ENCODE measurements around the gene NYAP1.

NYAP1 gene

GRCh38 chr7:100457033-100457432, 26.7 kb upstream of the NYAP1 start:
- no peak for DNase-seq (ENCODE audit: low read depth)

GRCh38 chr7:100464210-100464660, 19.5 kb upstream of the NYAP1 start, which contains the start of gene SPACDR:
TSS of gene SPACDR (minus strand) at chr7:100464260. CDS start at chr7:100464025, 235 bp downstream.
- DNase-seq (ENCODE audit: low read depth): no peak

GRCh38 chr7:100464791-100465190, 18.9 kb upstream of the NYAP1 start:
- no peak for DNase-seq (ENCODE audit: low read depth)

- DNase-seq (ENCODE audit: low read depth): no peak
Measured at GRCh38 chr7:100465299-100465698, 18.4 kb upstream of the NYAP1 start.

- no peak for DNase-seq (ENCODE audit: low read depth)
Measured at GRCh38 chr7:100465702-100466311, 17.9 kb upstream of the NYAP1 start.

GRCh38 chr7:100466653-100467605, 16.8 kb upstream of the NYAP1 start:
- DNase-seq (ENCODE audit: low read depth): no peak

- no peak for DNase-seq (ENCODE audit: low read depth)
Measured at GRCh38 chr7:100467638-100468373, 15.9 kb upstream of the NYAP1 start.

- DNase-seq (ENCODE audit: low read depth): peak; percentile 73
Measured at GRCh38 chr7:100469227-100470044, 14.3 kb upstream of the NYAP1 start.

GRCh38 chr7:100471021-100471420, 12.7 kb upstream of the NYAP1 start:
- DNase-seq (ENCODE audit: low read depth): no peak

GRCh38 chr7:100472121-100472851, 11.4 kb upstream of the NYAP1 start:
- DNase-seq (ENCODE audit: low read depth): no peak

GRCh38 chr7:100472854-100473499, 10.8 kb upstream of the NYAP1 start:
- no peak for DNase-seq (ENCODE audit: low read depth)

GRCh38 chr7:100475549-100475948, 8.2 kb upstream of the NYAP1 start:
- DNase-seq (ENCODE audit: low read depth): no peak

GRCh38 chr7:100476101-100476780, 7.5 kb upstream of the NYAP1 start:
- no peak for DNase-seq (ENCODE audit: low read depth)

- no peak for DNase-seq (ENCODE audit: low read depth)
Measured at GRCh38 chr7:100476903-100477870, 6.5 kb upstream of the NYAP1 start.

GRCh38 chr7:100477871-100478267, 5.9 kb upstream of the NYAP1 start:
- no peak for DNase-seq (ENCODE audit: low read depth)

- DNase-seq (ENCODE audit: low read depth): peak; percentile 88
Measured at GRCh38 chr7:100478958-100479660, 4.6 kb upstream of the NYAP1 start, which contains the start of gene TSC22D4. TSS of gene TSC22D4 (minus strand) at chr7:100479214. CDS start at chr7:100478038, 1,176 bp downstream.

GRCh38 chr7:100481466-100481865, 2.3 kb upstream of the NYAP1 start:
- no peak for DNase-seq (ENCODE audit: low read depth)

GRCh38 chr7:100482728-100483089, 1.0 kb upstream of the NYAP1 start:
- DNase-seq (ENCODE audit: low read depth): no peak
